SU-DHL-6 (cell line): ENCODE data around the gene RAB3C.

Experiments used
- H2AFZ ChIP-seq: fragments of 200-600 bp; sonication (generic); 2 replicates; pipeline ENCODE4 v1.6.1; 2014; ENCODE audit warnings: low read depth, mild to moderate bottlenecking, moderate library complexity, mixed read lengths, antibody characterized with exemption, low read length; ENCODE audit not compliant: severe bottlenecking
- H3F3A ChIP-seq: fragments of 200-600 bp; shearing (Covaris generic); 2 replicates; pipeline ENCODE4 v1.6.0; 2016; ENCODE audit warnings: antibody characterized with exemption, mild to moderate bottlenecking; ENCODE audit not compliant: insufficient read depth
- H3K27ac ChIP-seq: fragments of 200-600 bp; sonication (generic); 2 replicates; pipeline ENCODE4 v1.5.1; 2016; ENCODE audit warnings: low read depth, mild to moderate bottlenecking, low read length, moderate library complexity, mixed read lengths
- H3K27me3 ChIP-seq: fragments of 200-600 bp; sonication (generic), shearing (Covaris generic); 2 replicates; pipeline ENCODE4 v1.6.0; 2014; ENCODE audit warnings: mild to moderate bottlenecking, low read length
- H3K36me3 ChIP-seq: fragments of 200-600 bp; sonication (generic); 2 replicates; pipeline ENCODE4 v1.6.1; 2014; ENCODE audit warnings: mild to moderate bottlenecking, low read length, mixed read lengths
- H3K4me2 ChIP-seq: fragments of 300-600, 200-600 bp; shearing (Covaris generic), sonication (generic); 2 replicates; pipeline ENCODE4 v1.6.0; 2014; ENCODE audit warnings: low read length, low read depth, mild to moderate bottlenecking; ENCODE audit not compliant: poor library complexity, severe bottlenecking
- H3K4me3 ChIP-seq: fragments of 200-600 bp; sonication (generic); 2 replicates; pipeline ENCODE4 v1.5.1; 2014; ENCODE audit warnings: antibody characterized with exemption, low read length, mild to moderate bottlenecking, mixed read lengths; ENCODE audit not compliant: insufficient read depth, poor library complexity, severe bottlenecking
- H3K79me2 ChIP-seq: fragments of 200-600 bp; sonication (generic); 2 replicates; pipeline ENCODE4 v1.6.1; 2014; ENCODE audit warnings: mild to moderate bottlenecking, low read length, moderate library complexity; ENCODE audit not compliant: insufficient read depth
- H3K9ac ChIP-seq: fragments of 200-600 bp; sonication (generic); 2 replicates; pipeline ENCODE4 v1.7.0; 2014; ENCODE audit warnings: mild to moderate bottlenecking, low read length
- H3K9me2 ChIP-seq: fragments of 200-600 bp; sonication (generic); replicated peaks from 2 replicates; pipeline ENCODE4 v1.6.1; 2014; ENCODE audit warnings: low read length; ENCODE audit not compliant: insufficient read depth
- H3K9me3 ChIP-seq: fragments of 200-600 bp; sonication (generic); 2 replicates; pipeline ENCODE4 v1.6.1; 2014; ENCODE audit warnings: low read length, mixed read lengths; ENCODE audit not compliant: insufficient read depth
- H4K20me1 ChIP-seq: fragments of 200-600 bp; sonication (generic); 2 replicates; pipeline ENCODE4 v1.6.1; 2014; ENCODE audit warnings: low read depth, mild to moderate bottlenecking, antibody characterized with exemption, low read length, moderate library complexity, mixed read lengths
- CTCF ChIP-seq: fragments of 200-600 bp; sonication (generic); IDR thresholded peaks from one replicate; pipeline ENCODE4 v1.5.1; 2017; ENCODE audit warnings: antibody characterized with exemption, mild to moderate bottlenecking, low read length, moderate library complexity; ENCODE audit not compliant: insufficient read depth, poor library complexity, severe bottlenecking
- EZH2phosphoT487 ChIP-seq: fragments of 200-600 bp; sonication (generic), shearing (Covaris generic); conservative IDR thresholded peaks from 2 replicates; pipeline ENCODE4 v1.6.1; 2018; ENCODE audit warnings: mild to moderate bottlenecking, antibody characterized with exemption, low read length, moderate library complexity, mixed read lengths

RAB3C gene

GRCh38 chr5:58672521-58672920, 89.6 kb downstream of the RAB3C start:
- H2AFZ ChIP-seq = no peak overlapping the region
- no peak overlapping the region for H3K4me2 ChIP-seq
- no peaks in the 10 kb centered on the region for H3K27me3 ChIP-seq
- no peak overlapping the region for H3K4me3 ChIP-seq
- no peaks in the 10 kb centered on the region for H3K79me2 ChIP-seq
- TF ChIP-seq EZH2phosphoT487 (no peak), CTCF (no peak)
- H3K9ac ChIP-seq = no peak overlapping the region
- no peaks in the 10 kb centered on the region for H3K9me3 ChIP-seq
- H3K27ac ChIP-seq = no peak overlapping the region
- H3K36me3 ChIP-seq = no peaks in the 10 kb centered on the region
- no peaks in the 10 kb centered on the region for H3F3A ChIP-seq
- H4K20me1 ChIP-seq = no peaks in the 10 kb centered on the region
- no peaks in the 10 kb centered on the region for H3K9me2 ChIP-seq

GRCh38 chr5:58674070-58674469, 91.2 kb downstream of the RAB3C start:
- Histone ChIP-seq H3K36me3 (no peaks in the 10 kb centered on the region), H4K20me1 (no peaks in the 10 kb centered on the region), H3F3A (no peaks in the 10 kb centered on the region), H3K4me3 (no peak overlapping the region), H3K27ac (no peak overlapping the region), H3K9me2 (no peaks in the 10 kb centered on the region), H3K9ac (no peak overlapping the region), H3K27me3 (no peaks in the 10 kb centered on the region), H3K9me3 (no peaks in the 10 kb centered on the region), H3K4me2 (no peak overlapping the region), H2AFZ (no peak overlapping the region), H3K79me2 (no peaks in the 10 kb centered on the region)
- TF ChIP-seq CTCF = no peak
- TF ChIP-seq EZH2phosphoT487 = no peak

- H3K9ac ChIP-seq = no peak overlapping the region
- H3K27ac ChIP-seq = no peak overlapping the region
- H2AFZ ChIP-seq = no peak overlapping the region
- H3K4me2 ChIP-seq = no peak overlapping the region
- no peaks in the 10 kb centered on the region for H3K79me2 ChIP-seq
- no peaks in the 10 kb centered on the region for H3K27me3 ChIP-seq
- TF ChIP-seq EZH2phosphoT487 (no peak), CTCF (no peak)
- no peaks in the 10 kb centered on the region for H4K20me1 ChIP-seq
- H3K4me3 ChIP-seq = no peak overlapping the region
- no peaks in the 10 kb centered on the region for H3F3A ChIP-seq
- no peaks in the 10 kb centered on the region for H3K9me2 ChIP-seq
- H3K9me3 ChIP-seq = no peaks in the 10 kb centered on the region
- H3K36me3 ChIP-seq = no peaks in the 10 kb centered on the region
Observed at GRCh38 chr5:58674711-58675110, 91.8 kb downstream of the RAB3C start.

GRCh38 chr5:58675341-58675740, 92.5 kb downstream of the RAB3C start:
- Histone ChIP-seq H3K27me3 (no peaks in the 10 kb centered on the region), H3K9me3 (no peaks in the 10 kb centered on the region), H4K20me1 (no peaks in the 10 kb centered on the region), H3K27ac (no peak overlapping the region), H3K36me3 (no peaks in the 10 kb centered on the region), H3K79me2 (no peaks in the 10 kb centered on the region), H3K9me2 (no peaks in the 10 kb centered on the region), H2AFZ (no peak overlapping the region), H3K4me2 (no peak overlapping the region), H3K4me3 (no peak overlapping the region), H3F3A (no peaks in the 10 kb centered on the region), H3K9ac (no peak overlapping the region)
- no peak for TF ChIP-seq CTCF
- TF ChIP-seq EZH2phosphoT487 = no peak
